Hepatocyte (in vitro differentiated cells): ENCODE results near the gene P2RX4. TPM values are rescaled to one million over a fixed set of nuclear protein-coding genes. Genes with fewer than 3 reads are reported as not detected.
"Not testable (repeated sequence)": the region's sequence is repeated elsewhere in the genome, so short reads cannot be mapped to it uniquely, and the experiment has no call there.

Source experiments
- DNase-seq: peaks from one replicate; pipeline ENCODE4 v3.0.0-alpha.2; 2016; ENCODE audit warnings: low spot score
- H2AFZ ChIP-seq: fragments of 200-600 bp; sonication (generic); 2 replicates; pipeline ENCODE4 v1.6.0; 2016; ENCODE audit warnings: antibody characterized with exemption, mild to moderate bottlenecking
- H3K27ac ChIP-seq: fragments of 200-600 bp; sonication (generic); 2 replicates; pipeline ENCODE4 v1.5.1; 2016; ENCODE audit warnings: mild to moderate bottlenecking
- H3K27me3 ChIP-seq: fragments of 200-600 bp; sonication (generic); 2 replicates; pipeline ENCODE4 v1.6.1; 2016
- H3K36me3 ChIP-seq: fragments of 200-600 bp; sonication (generic); replicated peaks from 2 replicates; pipeline ENCODE4 v1.5.1; 2016; ENCODE audit warnings: low read depth; ENCODE audit not compliant: insufficient read depth
- H3K4me1 ChIP-seq: fragments of 200-600 bp; sonication (generic); 2 replicates; pipeline ENCODE4 v1.5.1; 2016; ENCODE audit warnings: mild to moderate bottlenecking, moderate library complexity; ENCODE audit not compliant: insufficient read depth
- H3K4me2 ChIP-seq: fragments of 200-600 bp; sonication (generic); 2 replicates; pipeline ENCODE4 v1.6.0; 2016
- H3K4me3 ChIP-seq: fragments of 200-600 bp; sonication (generic); 2 replicates; pipeline ENCODE4 v1.5.1; 2016; ENCODE audit warnings: mild to moderate bottlenecking
- H3K79me2 ChIP-seq: fragments of 200-600 bp; sonication (generic); 2 replicates; pipeline ENCODE4 v1.6.0; 2017; ENCODE audit warnings: mild to moderate bottlenecking
- H3K9me2 ChIP-seq: fragments of 200-600 bp; sonication (generic); replicated peaks from 2 replicates; pipeline ENCODE4 v1.6.0; 2017; ENCODE audit warnings: mild to moderate bottlenecking; ENCODE audit not compliant: insufficient read depth
- H3K9me3 ChIP-seq: fragments of 200-600 bp; sonication (generic); 2 replicates; pipeline ENCODE4 v1.5.1; 2016; ENCODE audit warnings: low read depth, mild to moderate bottlenecking
- H4K20me1 ChIP-seq: fragments of 200-600 bp; sonication (generic); 2 replicates; pipeline ENCODE4 v1.6.0; 2016; ENCODE audit warnings: mild to moderate bottlenecking; ENCODE audit not compliant: insufficient read depth, poor library complexity, severe bottlenecking
- CTCF ChIP-seq: fragments of 200-600 bp; sonication (generic); IDR thresholded peaks from 2 replicates; pipeline ENCODE4 v1.5.1; 2016; ENCODE audit warnings: antibody characterized with exemption, mild to moderate bottlenecking; ENCODE audit not compliant: poor library complexity
- EZH2 ChIP-seq: fragments of 200-600 bp; sonication (generic); IDR thresholded peaks from 2 replicates; pipeline ENCODE4 v1.6.1; 2016; ENCODE audit warnings: antibody characterized with exemption, mild to moderate bottlenecking, borderline replicate concordance
- EZH2phosphoT487 ChIP-seq: fragments of 200-600 bp; sonication (generic); IDR thresholded peaks from one replicate; pipeline ENCODE4 v1.6.1; 2018; ENCODE audit warnings: antibody characterized with exemption, mild to moderate bottlenecking, low read depth, moderate library complexity; ENCODE audit not compliant: unreplicated experiment, severe bottlenecking
- WGBS: methylation state at CpG from one replicate; pipeline ENCODE4 v1.1.6; 2016; ENCODE audit warnings: low lambda C conversion rate; ENCODE audit errors: missing lambda C conversion rate; 5-methylcytosine and 5-hydroxymethylcytosine counted together
- polyA plus RNA-seq: library from polyadenylated mRNA; unstranded; fragments of >200 nt; fragmentation: Nextera tagmentation; extraction: Ambion mirVana; gene quantifications from 2 replicates; pipeline ENCODE4 v1.2.1, GENCODE V29; 2016
- total RNA-seq: library from RNA; depleted of rRNA; stranded (reverse); fragments of >200 nt; gene quantifications from 2 replicates; pipeline ENCODE4 v1.2.3, GENCODE V29; 2014

P2RX4 gene
- total and polyA plus RNA-seq, 2 experiments from 2014 or later, result 81.8 to 94.6 TPM

- no peak overlapping the region for H3K27ac ChIP-seq
- no peaks in the 10 kb centered on the region for H3K4me1 ChIP-seq
- no peaks in the 10 kb centered on the region for H3K9me3 ChIP-seq
- H3K27me3 ChIP-seq, result no peaks in the 10 kb centered on the region
- H3K79me2 ChIP-seq, result peaks cover 13% of the 10 kb centered on the region
- H3K4me2 ChIP-seq, result no peak overlapping the region
- no peaks in the 10 kb centered on the region for H3K9me2 ChIP-seq
- no peak overlapping the region for H2AFZ ChIP-seq
- H3K4me3 ChIP-seq, result no peak overlapping the region
- no peak for DNase-seq
- 95% methylated on average over 15 of the region's 15 CpGs for WGBS
- H3K36me3 ChIP-seq, result no peaks in the 10 kb centered on the region
- TF ChIP-seq EZH2phosphoT487 (no peak), CTCF (no peak), EZH2 (no peak)
- H4K20me1 ChIP-seq, result peaks cover 7% of the 10 kb centered on the region
Measured at GRCh38 chr12:121278169-121279070, 68.5 kb downstream of the P2RX4 start.

GRCh38 chr12:121279071-121279375 lies 69.1 kb downstream of the P2RX4 start:
- WGBS, result 92% methylated on average over 13 of the region's 13 CpGs
- no peaks in the 10 kb centered on the region for H3K4me1 ChIP-seq
- H4K20me1 ChIP-seq, result peaks cover 7% of the 10 kb centered on the region
- DNase-seq, result no peak
- no peak overlapping the region for H2AFZ ChIP-seq
- H3K9me2 ChIP-seq, result no peaks in the 10 kb centered on the region
- H3K27me3 ChIP-seq, result no peaks in the 10 kb centered on the region
- H3K4me2 ChIP-seq, result no peak overlapping the region
- no peak for TF ChIP-seq EZH2
- no peak for TF ChIP-seq EZH2phosphoT487
- no peak for TF ChIP-seq CTCF
- H3K27ac ChIP-seq, result no peak overlapping the region
- no peak overlapping the region for H3K4me3 ChIP-seq
- H3K9me3 ChIP-seq, result no peaks in the 10 kb centered on the region
- peaks cover 18% of the 10 kb centered on the region for H3K79me2 ChIP-seq
- H3K36me3 ChIP-seq, result no peaks in the 10 kb centered on the region

- H3K27me3 ChIP-seq, result no peaks in the 10 kb centered on the region
- peaks cover 7% of the 10 kb centered on the region for H4K20me1 ChIP-seq
- DNase-seq, result no peak
- no peak overlapping the region for H3K4me3 ChIP-seq
- H3K79me2 ChIP-seq, result peaks cover 22% of the 10 kb centered on the region
- H3K36me3 ChIP-seq, result no peaks in the 10 kb centered on the region
- H3K9me3 ChIP-seq, result no peaks in the 10 kb centered on the region
- no peak overlapping the region for H2AFZ ChIP-seq
- 85% methylated on average over 10 of the region's 10 CpGs for WGBS
- no peak overlapping the region for H3K27ac ChIP-seq
- TF ChIP-seq EZH2phosphoT487 (no peak), CTCF (no peak), EZH2 (no peak)
- no peak overlapping the region for H3K4me2 ChIP-seq
- H3K9me2 ChIP-seq, result no peaks in the 10 kb centered on the region
- no peaks in the 10 kb centered on the region for H3K4me1 ChIP-seq
Measured at GRCh38 chr12:121279507-121279915, 69.6 kb downstream of the P2RX4 start.

- not testable (repeated sequence) for H3K27me3 ChIP-seq, H3K9me3 ChIP-seq, H3K36me3 ChIP-seq, H3K27ac ChIP-seq, H3K9me2 ChIP-seq, H4K20me1 ChIP-seq, H3K4me2 ChIP-seq, H2AFZ ChIP-seq, H3K4me3 ChIP-seq, DNase-seq, H3K4me1 ChIP-seq
- peaks cover 23% of the 10 kb centered on the region for H3K79me2 ChIP-seq
- WGBS, result 58% methylated on average over 11 of the region's 11 CpGs
Measured at GRCh38 chr12:121280531-121280930, 70.6 kb downstream of the P2RX4 start.

- H3K27me3 ChIP-seq, H3K36me3 ChIP-seq, H3K4me2 ChIP-seq, H4K20me1 ChIP-seq, H2AFZ ChIP-seq, H3K4me3 ChIP-seq, DNase-seq, H3K4me1 ChIP-seq, H3K27ac ChIP-seq, H3K9me3 ChIP-seq, H3K9me2 ChIP-seq: not testable (repeated sequence)
- peaks cover 24% of the 10 kb centered on the region for H3K79me2 ChIP-seq
- WGBS, result 77% methylated on average over 14 of the region's 14 CpGs
Measured at GRCh38 chr12:121281116-121281515, 71.2 kb downstream of the P2RX4 start.
